ENCODE measurements around the gene CLPSL2. TPM values are rescaled to one million over a fixed set of nuclear protein-coding genes. Genes with fewer than 3 reads are reported as not detected.
A peak's percentile ranks its signal among the peaks of the same experiment; 100 is the strongest.
"Not testable (repeated sequence)": the region's sequence is repeated elsewhere in the genome, so short reads cannot be mapped to it uniquely, and the experiment has no call there.

CLPSL2 gene, protein sequence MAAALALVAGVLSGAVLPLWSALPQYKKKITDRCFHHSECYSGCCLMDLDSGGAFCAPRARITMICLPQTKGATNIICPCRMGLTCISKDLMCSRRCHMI
- not detected for total RNA-seq

GRCh38 chr6:35776364-35777215 lies at the start of gene CLPSL2:
TSS of gene CLPSL2 (plus strand) at chr6:35776598. CDS start at chr6:35776619, 21 bp downstream.
- Mint-ChIP-seq H3K27me3 (ENCODE audit: low read depth) (peaks cover 32% of the 10 kb centered on the region), H3K4me3 (peak within 1 kb of the TSS; percentile 60), H3K36me3 (ENCODE audit: insufficient read depth) (no peaks in the 10 kb centered on the region), H3K9me3 (no peaks in the 10 kb centered on the region), H3K4me1 (ENCODE audit: low read depth) (peaks cover 5% of the 10 kb centered on the region)
- no peak for DNase-seq
- ATAC-seq, result peak; percentile 43 to 57

- ATAC-seq, result peak; percentile 5 to 8
These were observed 49.0 kb upstream of the CLPSL2 start for GRCh38 chr6:35727231-35727934.

GRCh38 chr6:35727935-35728682 lies 48.3 kb upstream of the CLPSL2 start:
- peak; percentile 55 to 57 for ATAC-seq
- Mint-ChIP-seq H3K36me3 (ENCODE audit: insufficient read depth) (no peaks in the 10 kb centered on the region), H3K27me3 (ENCODE audit: low read depth) (no peaks in the 10 kb centered on the region), H3K4me3 (peak overlapping the region; percentile 75), H3K9me3 (no peaks in the 10 kb centered on the region), H3K4me1 (ENCODE audit: low read depth) (peaks cover 87% of the 10 kb centered on the region)
- DNase-seq, result peak; percentile 81

More at GRCh38 chr6:35727231-35727934, 49.0 kb upstream of the CLPSL2 start:
- Mint-ChIP-seq H3K36me3 (ENCODE audit: insufficient read depth) (no peaks in the 10 kb centered on the region), H3K4me3 (peak overlapping the region; percentile 58), H3K27me3 (ENCODE audit: low read depth) (no peaks in the 10 kb centered on the region), H3K4me1 (ENCODE audit: low read depth) (peaks cover 83% of the 10 kb centered on the region), H3K9me3 (no peaks in the 10 kb centered on the region)
- no peak for DNase-seq

- H3K4me1 Mint-ChIP-seq (ENCODE audit: low read depth), result peaks cover 87% of the 10 kb centered on the region
- no peaks in the 10 kb centered on the region for H3K9me3 Mint-ChIP-seq
- DNase-seq (no peak), ATAC-seq (no peak)
- H3K4me3 Mint-ChIP-seq, result no peak overlapping the region
- no peaks in the 10 kb centered on the region for H3K27me3 Mint-ChIP-seq (ENCODE audit: low read depth)
- no peaks in the 10 kb centered on the region for H3K36me3 Mint-ChIP-seq (ENCODE audit: insufficient read depth)
These were observed 47.4 kb upstream of the CLPSL2 start for GRCh38 chr6:35728683-35729678.

GRCh38 chr6:35729722-35730121 lies 46.7 kb upstream of the CLPSL2 start:
- Mint-ChIP-seq H3K9me3 (no peaks in the 10 kb centered on the region), H3K27me3 (ENCODE audit: low read depth) (no peaks in the 10 kb centered on the region), H3K36me3 (ENCODE audit: insufficient read depth) (no peaks in the 10 kb centered on the region), H3K4me1 (ENCODE audit: low read depth) (peaks cover 81% of the 10 kb centered on the region), H3K4me3 (no peak overlapping the region)
- ATAC-seq (no peak), DNase-seq (no peak)

- DNase-seq (no peak), ATAC-seq (peak in 1 of 2 donors; percentile 0)
- H3K36me3 Mint-ChIP-seq (ENCODE audit: insufficient read depth), result no peaks in the 10 kb centered on the region
- H3K9me3 Mint-ChIP-seq, result no peaks in the 10 kb centered on the region
- H3K4me3 Mint-ChIP-seq, result peak overlapping the region; percentile 85
- no peaks in the 10 kb centered on the region for H3K27me3 Mint-ChIP-seq (ENCODE audit: low read depth)
- peaks cover 81% of the 10 kb centered on the region for H3K4me1 Mint-ChIP-seq (ENCODE audit: low read depth)
These were observed 45.5 kb upstream of the CLPSL2 start for GRCh38 chr6:35730745-35731413.

- Mint-ChIP-seq H3K36me3 (ENCODE audit: insufficient read depth) (no peaks in the 10 kb centered on the region), H3K4me3 (peak overlapping the region; percentile 85), H3K4me1 (ENCODE audit: low read depth) (peaks cover 81% of the 10 kb centered on the region), H3K27me3 (ENCODE audit: low read depth) (no peaks in the 10 kb centered on the region), H3K9me3 (no peaks in the 10 kb centered on the region)
- peak; percentile 94 for DNase-seq
- ATAC-seq, result peak; percentile 47 to 52
These were observed 45.0 kb upstream of the CLPSL2 start for GRCh38 chr6:35731414-35731735.

- DNase-seq (peak; percentile 92), ATAC-seq (peak; percentile 53 to 58)
- no peaks in the 10 kb centered on the region for H3K36me3 Mint-ChIP-seq (ENCODE audit: insufficient read depth)
- H3K4me3 Mint-ChIP-seq, result peak overlapping the region; percentile 85
- H3K9me3 Mint-ChIP-seq, result no peaks in the 10 kb centered on the region
- peaks cover 77% of the 10 kb centered on the region for H3K4me1 Mint-ChIP-seq (ENCODE audit: low read depth)
- no peaks in the 10 kb centered on the region for H3K27me3 Mint-ChIP-seq (ENCODE audit: low read depth)
These were observed 44.5 kb upstream of the CLPSL2 start for GRCh38 chr6:35731736-35732532.

DNA sequence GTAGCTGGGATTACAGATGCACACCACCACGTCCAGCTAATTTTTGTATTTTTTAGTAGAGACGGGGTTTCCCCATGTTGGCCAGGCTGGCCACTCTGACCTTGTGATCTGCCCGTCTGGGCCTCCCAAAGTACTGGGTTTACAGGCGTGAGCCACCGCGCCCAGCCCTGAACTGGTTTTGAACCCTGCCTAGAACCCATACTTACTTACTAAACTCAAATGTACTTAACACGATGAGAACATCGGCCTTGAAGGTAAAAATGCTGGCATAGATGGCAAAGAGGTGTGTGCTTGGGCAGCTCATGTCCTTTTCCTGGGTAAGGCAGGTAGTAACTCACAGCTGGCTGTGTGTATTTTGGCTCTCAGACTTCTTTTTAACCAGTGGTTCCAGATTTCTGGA lies 42.8 kb upstream of the CLPSL2 start:
- Mint-ChIP-seq H3K4me1 (ENCODE audit: low read depth) (peaks cover 71% of the 10 kb centered on the region), H3K4me3 (no peak overlapping the region), H3K27me3 (ENCODE audit: low read depth) (no peaks in the 10 kb centered on the region), H3K36me3 (ENCODE audit: insufficient read depth) (no peaks in the 10 kb centered on the region), H3K9me3 (no peaks in the 10 kb centered on the region)
- DNase-seq (no peak), ATAC-seq (no peak)

- H3K4me3 Mint-ChIP-seq; ATAC-seq; H3K36me3 Mint-ChIP-seq (ENCODE audit: insufficient read depth); H3K9me3 Mint-ChIP-seq; H3K27me3 Mint-ChIP-seq (ENCODE audit: low read depth); DNase-seq: not testable (repeated sequence)
- H3K4me1 Mint-ChIP-seq (ENCODE audit: low read depth), result peaks cover 64% of the 10 kb centered on the region
These were observed 42.1 kb upstream of the CLPSL2 start for GRCh38 chr6:35734319-35734718.

DNA sequence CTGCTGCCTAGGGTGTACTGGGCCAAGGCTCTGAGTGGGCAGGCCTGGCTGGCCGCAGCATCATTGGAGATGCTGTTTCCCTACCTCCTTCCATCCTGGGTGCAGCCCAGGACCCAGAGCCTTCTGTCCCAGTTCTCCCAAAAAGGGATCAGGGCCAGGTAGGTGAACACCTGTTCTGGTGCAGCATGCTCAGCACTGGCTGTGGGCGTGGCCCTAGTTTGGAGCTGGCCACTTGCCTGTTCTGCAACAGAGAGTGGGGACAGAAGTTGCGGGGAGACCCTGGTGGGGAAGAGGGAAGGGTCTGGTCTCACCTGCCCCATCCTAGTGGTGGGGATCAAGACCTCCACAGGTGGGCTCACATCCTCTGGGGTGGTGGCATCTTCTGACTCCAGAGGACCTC lies 40.9 kb upstream of the CLPSL2 start:
- Mint-ChIP-seq H3K4me3 (no peak overlapping the region), H3K27me3 (ENCODE audit: low read depth) (no peaks in the 10 kb centered on the region), H3K9me3 (no peaks in the 10 kb centered on the region), H3K36me3 (ENCODE audit: insufficient read depth) (no peaks in the 10 kb centered on the region), H3K4me1 (ENCODE audit: low read depth) (peaks cover 53% of the 10 kb centered on the region)
- DNase-seq (no peak), ATAC-seq (no peak)

GRCh38 chr6:35736253-35736894 lies 40.0 kb upstream of the CLPSL2 start:
- Mint-ChIP-seq H3K4me1 (ENCODE audit: low read depth) (peaks cover 46% of the 10 kb centered on the region), H3K27me3 (ENCODE audit: low read depth) (no peaks in the 10 kb centered on the region), H3K4me3 (no peak overlapping the region), H3K36me3 (ENCODE audit: insufficient read depth) (no peaks in the 10 kb centered on the region), H3K9me3 (no peaks in the 10 kb centered on the region)
- peak; percentile 25 to 26 for ATAC-seq
- peak; percentile 85 for DNase-seq
